NCI-H2081 (cell line): ENCODE data around the gene PPM1J.

Experiments used
- DNase-seq, 2 experiments: peaks; one replicate each; lab custom pipeline; 2025; lab: John Stamatoyannopoulos, UW

PPM1J gene

DNA sequence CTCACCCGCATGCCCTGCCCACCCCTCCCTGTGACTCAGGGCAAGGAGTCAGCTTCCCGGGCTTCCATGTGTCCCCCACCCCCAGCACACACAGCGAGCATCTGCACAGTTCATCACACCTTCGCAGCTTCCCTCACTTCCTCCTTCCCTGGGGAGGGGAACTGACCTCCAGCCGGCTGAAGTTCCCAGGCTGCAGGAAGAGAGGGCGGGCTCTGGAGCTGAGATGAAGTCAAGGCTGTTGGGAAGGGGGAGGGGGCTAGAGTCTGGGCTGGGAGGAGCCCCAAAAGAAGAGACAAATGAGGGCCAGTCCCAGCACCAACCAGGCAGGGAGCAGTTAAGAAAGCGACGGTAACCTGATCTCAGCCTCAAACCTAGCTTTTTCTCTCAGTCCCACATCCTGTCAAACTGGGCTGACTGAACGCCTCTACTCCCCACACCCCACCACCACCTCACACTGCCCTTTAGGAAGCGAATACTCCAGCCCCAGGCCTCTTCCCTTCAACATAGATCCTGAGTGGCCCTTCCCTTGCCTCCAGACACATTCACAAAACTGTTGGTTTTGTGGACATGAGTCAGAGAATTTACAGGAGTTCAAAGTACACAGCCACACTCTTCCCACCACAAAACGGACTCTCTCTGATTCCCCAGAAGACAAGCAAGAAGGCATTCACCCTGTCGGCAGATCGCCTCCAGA lies 10.1 kb downstream of the PPM1J start:
- peak; percentile 37 to 41 for DNase-seq

DNA sequence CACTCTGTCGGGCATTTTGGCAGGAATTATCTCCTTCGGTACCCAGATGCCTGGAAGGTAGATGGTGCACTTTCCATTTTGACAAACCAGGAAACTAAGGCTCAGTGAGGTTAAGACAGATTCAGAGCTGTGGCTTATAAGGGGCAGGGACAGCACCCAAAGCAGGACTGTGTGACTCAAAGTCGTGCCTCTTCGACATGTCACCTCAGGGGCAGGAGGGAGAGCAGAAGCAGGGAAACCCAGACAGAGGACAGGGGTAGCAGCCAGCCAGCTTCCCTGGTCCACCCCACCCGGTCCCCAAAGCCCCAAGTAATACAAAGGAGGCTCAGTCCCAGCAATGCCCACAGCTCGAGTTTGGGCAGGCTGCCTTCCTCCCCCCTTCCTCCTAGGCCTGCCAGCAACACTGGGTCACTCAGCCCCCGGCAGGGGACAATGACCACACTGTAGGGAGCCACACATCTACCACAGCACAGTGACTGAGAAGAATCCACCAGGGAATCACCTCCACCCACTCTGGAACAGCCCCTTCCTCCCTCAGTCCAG lies 10.7 kb downstream of the PPM1J start:
- DNase-seq: no peak

- no peak for DNase-seq
These were observed 11.4 kb downstream of the PPM1J start for GRCh38 chr1:112703706-112704105.

DNA sequence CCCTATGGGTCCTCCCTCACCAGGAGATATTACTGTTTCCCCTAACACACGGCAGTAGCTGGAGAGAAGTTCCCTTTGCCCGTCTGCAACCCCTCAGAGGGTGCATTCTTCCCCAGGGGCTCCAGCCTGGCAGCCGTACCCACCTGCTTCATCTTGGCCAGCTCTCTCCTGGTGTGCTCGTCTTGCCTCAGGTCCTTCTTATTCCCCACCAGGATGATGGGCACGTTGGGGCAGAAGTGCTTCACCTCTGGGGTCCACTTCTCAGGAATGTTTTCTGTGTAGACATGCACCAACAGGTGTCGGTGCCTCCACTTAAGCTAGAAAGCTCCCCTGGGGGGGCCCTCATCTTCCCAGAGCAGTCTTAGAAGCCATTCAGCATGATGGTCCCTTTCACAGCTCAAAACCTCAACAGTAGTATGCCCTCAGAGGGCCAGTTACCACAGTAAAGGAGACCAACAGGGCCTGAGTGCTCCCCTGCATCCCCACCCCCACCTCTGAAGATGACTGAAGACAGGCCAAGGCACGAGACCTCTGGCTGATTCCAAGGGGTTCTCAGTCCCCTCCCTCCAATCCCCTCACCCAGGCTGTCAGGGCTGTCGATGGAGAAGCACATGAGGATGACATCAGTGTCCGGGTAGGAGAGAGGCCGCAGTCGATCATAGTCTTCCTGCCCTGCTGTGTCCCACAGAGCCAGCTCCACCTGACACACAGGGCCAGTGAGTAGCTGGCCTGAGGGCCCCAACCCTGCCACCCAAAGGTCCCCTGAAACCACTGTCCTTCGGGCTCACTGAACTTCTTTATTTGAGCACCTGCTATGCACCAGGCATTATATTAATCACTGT lies 12.5 kb downstream of the PPM1J start:
- DNase-seq: no peak

DNA sequence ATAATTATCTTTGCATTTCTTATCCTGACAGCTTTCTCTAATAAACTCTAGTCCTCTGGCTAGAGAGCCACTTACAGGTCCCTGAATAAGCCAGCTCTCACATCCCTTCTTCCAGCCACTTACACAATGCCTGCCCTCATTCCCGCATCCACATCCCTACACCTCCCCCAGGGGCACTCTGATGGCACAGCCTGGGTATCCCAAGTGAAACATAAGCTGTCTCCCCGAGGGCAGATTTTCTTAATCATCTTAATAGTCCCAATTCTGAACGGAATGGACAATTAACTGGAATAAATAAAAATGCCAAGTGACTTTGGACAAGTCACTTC lies 13.1 kb downstream of the PPM1J start:
- no peak for DNase-seq

- no peak for DNase-seq
These were observed 13.7 kb downstream of the PPM1J start for GRCh38 chr1:112701227-112702066.

DNA sequence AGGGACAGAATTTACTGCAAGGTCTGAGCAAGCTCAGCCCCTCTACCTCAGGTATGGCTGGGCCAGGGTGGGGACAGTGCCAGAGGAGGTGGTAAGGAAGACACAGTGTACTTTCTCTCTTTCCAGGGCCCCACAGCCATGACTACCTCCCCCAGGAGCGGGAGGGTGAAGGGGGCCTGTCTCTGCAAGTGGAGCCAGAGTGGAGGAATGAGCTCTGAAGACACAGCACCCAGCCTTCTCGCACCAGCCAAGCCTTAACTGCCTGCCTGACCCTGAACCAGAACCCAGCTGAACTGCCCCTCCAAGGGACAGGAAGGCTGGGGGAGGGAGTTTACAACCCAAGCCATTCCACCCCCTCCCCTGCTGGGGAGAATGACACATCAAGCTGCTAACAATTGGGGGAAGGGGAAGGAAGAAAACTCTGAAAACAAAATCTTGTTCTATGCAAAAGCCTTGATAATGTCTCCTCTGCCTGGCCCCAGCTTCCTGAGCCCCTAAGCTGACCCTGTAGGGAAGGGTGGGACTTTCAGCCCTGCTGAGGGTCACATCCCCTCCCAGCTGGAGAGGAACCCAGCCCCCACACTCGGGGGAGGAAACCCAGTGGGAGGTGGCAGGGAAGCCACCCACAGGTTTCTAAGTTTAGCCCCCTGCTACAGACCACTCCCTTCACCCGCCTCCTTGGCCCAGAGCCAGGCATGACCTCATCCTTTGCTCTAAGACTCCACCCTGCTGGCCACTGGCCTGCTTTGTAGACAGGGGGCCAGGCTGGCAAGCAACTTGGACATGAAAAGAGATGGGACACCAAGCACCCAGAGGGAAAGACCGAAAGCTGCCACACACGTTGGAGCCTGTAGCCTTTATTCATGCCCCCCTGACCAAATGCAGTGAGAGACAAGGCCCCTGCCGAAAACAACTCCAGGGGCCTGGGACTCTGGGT lies 14.6 kb downstream of the PPM1J start:
- peak; percentile 56 to 61 for DNase-seq

GRCh38 chr1:112699425-112700144 lies 15.5 kb downstream of the PPM1J start:
- no peak for DNase-seq

GRCh38 chr1:112698366-112699310 lies 16.5 kb downstream of the PPM1J start:
- DNase-seq: peak in 1 of 2 experiments; percentile 41

GRCh38 chr1:112697781-112698201 lies 17.3 kb downstream of the PPM1J start:
- no peak for DNase-seq

DNA sequence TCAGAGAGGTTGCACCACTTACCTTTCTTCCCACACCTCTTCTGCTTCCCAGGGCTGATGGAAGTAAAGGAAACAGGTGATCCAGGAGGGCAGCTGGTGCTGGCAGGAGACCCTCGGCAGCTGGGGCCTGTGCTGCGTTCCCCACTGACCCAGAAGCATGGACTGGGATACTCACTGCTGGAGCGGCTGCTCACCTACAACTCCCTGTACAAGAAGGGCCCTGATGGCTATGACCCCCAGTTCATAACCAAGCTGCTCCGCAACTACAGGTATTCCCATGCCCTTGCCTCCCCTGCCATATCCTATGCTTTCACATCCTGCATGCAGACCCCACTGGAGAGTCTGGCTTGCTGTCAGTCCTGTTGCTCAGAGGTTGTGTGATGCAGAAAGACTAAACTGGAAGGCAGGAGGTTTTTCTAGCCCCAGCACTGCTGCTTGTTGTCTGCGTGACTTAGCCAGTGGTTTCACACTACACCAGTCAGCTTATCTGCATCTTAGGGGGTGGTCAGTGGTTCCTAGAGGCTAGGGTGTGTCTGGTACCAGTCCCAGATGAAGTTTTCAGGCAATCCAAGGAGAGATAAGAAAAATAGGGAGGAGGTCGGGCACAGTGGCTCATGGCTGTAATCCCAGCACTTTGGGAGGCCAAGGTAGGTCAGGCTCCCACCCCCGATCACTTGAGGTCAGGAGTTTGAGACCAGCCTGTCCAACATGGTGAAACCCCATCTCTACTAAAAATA lies 18.4 kb downstream of the PPM1J start:
- no peak for DNase-seq

DNA sequence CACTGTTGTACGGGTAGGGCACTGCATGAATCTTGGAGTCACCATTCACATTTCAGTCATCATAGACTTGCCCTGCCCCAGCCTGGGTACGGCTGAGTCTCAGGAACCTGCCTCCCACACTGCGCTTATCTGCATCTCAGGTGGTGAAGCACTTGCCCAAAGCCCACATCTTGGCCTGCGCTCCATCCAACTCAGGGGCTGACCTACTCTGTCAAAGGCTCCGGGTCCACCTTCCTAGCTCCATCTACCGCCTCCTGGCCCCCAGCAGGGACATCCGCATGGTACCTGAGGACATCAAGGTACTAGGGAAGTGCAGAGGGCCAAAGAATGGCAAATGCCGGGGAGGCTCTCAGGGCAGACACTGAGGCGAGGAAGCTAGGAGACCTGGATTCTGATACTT lies 19.9 kb downstream of the PPM1J start:
- DNase-seq: no peak

- DNase-seq: no peak
These were observed 20.7 kb downstream of the PPM1J start for GRCh38 chr1:112694363-112694929.

GRCh38 chr1:112693821-112694220 lies 21.3 kb downstream of the PPM1J start:
- no peak for DNase-seq

DNA sequence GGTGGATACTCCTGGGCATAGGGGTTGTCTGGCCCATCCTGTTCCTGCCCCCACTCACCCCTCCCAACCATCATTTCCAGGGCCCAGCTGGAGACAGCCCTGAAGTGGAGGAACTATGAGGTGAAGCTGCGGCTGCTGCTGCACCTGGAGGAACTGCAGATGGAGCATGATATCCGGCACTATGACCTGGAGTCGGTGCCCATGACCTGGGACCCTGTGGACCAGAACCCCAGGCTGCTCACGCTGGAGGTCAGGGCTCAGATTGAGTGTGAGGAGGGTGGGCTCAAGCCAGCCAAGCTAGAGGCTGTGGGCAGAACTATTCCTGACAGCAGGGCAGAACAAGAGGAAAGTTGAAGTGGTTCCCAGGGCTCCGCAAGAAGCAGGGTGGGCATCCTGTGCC lies 22.5 kb downstream of the PPM1J start:
- DNase-seq: no peak

GRCh38 chr1:112689842-112690237 lies 25.3 kb downstream of the PPM1J start:
- DNase-seq: no peak

- DNase-seq: no peak
These were observed 25.8 kb downstream of the PPM1J start for GRCh38 chr1:112689196-112689841.

DNA sequence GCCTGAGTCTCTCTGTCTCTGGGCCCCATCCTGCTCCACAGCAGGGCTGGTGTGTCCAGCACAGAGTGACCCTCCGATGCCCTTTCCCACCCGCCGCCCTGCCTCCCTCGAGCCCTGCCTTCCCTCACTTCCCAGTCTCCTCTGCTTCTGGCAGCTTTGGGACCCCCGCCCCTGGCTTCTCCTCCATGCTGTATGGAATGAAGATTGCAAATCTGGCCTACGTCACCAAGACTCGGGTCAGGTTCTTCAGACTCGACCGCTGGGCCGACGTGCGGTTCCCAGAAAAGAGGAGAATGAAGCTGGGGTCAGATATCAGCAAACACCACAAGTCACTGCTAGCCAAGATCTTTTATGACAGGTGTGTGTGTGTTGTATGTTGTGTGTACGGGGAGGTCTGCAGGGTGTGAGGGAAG lies 26.3 kb downstream of the PPM1J start:
- no peak for DNase-seq
